A673 (cell line): Measurements from ENCODE around the gene TNFRSF6B.

Experiments
- EZH2 ChIP-seq: fragments of 200-600 bp; sonication (generic); IDR thresholded peaks from 2 replicates; pipeline ENCODE4 v1.6.1; 2017; ENCODE audit warnings: borderline replicate concordance, low read depth, mild to moderate bottlenecking, mixed read lengths, antibody characterized with exemption, low read length; ENCODE audit not compliant: poor library complexity, severe bottlenecking
- TF ChIP-seq, protein P1 (sequence below): fragments of 300-800, 200-600 bp; sonication (generic); conservative IDR thresholded peaks from 2 replicates; pipeline ENCODE4 v1.5.1; 2017; ENCODE audit warnings: low read depth, mild to moderate bottlenecking, antibody characterized with exemption, low read length, moderate library complexity, mixed read lengths

GRCh38 chr20:63681609-63682142 lies 14.8 kb upstream of the TNFRSF6B start:
- TF ChIP-seq, protein P1, sequence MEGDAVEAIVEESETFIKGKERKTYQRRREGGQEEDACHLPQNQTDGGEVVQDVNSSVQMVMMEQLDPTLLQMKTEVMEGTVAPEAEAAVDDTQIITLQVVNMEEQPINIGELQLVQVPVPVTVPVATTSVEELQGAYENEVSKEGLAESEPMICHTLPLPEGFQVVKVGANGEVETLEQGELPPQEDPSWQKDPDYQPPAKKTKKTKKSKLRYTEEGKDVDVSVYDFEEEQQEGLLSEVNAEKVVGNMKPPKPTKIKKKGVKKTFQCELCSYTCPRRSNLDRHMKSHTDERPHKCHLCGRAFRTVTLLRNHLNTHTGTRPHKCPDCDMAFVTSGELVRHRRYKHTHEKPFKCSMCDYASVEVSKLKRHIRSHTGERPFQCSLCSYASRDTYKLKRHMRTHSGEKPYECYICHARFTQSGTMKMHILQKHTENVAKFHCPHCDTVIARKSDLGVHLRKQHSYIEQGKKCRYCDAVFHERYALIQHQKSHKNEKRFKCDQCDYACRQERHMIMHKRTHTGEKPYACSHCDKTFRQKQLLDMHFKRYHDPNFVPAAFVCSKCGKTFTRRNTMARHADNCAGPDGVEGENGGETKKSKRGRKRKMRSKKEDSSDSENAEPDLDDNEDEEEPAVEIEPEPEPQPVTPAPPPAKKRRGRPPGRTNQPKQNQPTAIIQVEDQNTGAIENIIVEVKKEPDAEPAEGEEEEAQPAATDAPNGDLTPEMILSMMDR = no peak
- no peak for TF ChIP-seq EZH2
